Measurements from ENCODE around the gene SPTBN4.

The SPTBN4 gene

GRCh38 chr19:40603389-40604170 is 136.8 kb downstream of the SPTBN4 start:
- DNase-seq (ENCODE audit: low read depth in 2 of 2), result peak; percentile 94 to 95

DNA sequence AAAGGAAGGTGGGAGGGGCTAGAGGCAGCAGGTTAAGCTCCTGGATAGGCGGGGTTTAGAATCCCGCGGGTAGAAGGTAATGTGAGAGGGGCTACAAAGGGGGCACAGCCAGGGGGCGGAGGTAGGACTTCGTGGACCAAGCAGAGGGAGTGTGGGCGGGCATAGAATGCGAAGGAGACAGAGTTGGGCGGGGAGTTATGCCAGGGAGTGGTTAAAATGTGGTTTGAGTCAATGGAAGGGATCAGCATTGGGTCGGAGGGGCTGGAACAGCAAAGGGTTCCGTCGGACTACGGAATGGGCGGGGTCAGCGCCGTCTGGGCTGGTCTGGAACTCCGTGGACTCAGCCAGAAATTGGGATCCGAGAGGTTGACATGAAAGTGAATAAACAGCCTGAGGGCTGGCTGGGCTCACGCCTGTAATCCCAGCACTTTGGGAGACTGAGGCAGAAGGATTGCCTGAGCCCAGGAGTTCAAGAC is 137.4 kb downstream of the SPTBN4 start:
- DNase-seq (ENCODE audit: low read depth in 2 of 2), result no peak

- DNase-seq (ENCODE audit: low read depth in 2 of 2), result no peak
These were observed 137.9 kb downstream of the SPTBN4 start for GRCh38 chr19:40604647-40605215.

DNA sequence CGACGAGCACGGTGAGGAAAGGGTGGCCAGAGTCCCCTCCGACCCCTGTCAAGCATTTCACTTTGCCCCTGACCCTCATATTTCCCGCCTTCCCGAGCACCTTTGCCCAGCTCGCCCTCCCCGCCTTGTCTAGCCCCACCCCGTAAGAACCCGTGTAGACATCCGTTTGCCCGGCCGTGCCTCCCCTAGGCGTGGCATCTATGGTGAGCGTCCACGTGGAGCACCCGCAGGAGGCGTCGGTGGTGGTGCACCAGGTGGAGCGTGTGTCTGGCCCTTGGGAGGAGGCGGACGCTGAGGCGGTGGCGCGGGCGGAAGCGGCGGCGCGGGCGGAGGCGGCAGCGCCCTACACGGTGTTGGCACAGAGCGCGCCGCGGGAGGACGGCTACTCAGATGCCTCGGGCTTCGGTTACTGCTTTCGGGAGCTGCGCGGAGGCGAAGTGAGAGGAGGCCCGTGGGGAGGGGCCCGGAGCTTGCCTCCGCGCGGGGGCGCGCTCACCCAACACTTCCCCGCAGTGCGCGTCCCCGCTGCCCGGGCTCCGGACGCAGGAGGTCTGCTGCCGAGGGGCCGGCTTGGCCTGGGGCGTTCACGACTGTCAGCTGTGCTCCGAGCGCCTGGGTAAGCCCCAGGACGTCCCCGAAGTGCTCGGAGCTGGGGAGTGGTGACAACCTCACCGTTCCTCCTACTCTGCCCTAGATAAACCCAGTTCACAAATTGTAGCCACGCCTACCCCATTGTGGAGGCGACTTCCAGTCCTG is 138.6 kb downstream of the SPTBN4 start:
- peak; percentile 61 to 70 for DNase-seq (ENCODE audit: low read depth in 2 of 2)

DNA sequence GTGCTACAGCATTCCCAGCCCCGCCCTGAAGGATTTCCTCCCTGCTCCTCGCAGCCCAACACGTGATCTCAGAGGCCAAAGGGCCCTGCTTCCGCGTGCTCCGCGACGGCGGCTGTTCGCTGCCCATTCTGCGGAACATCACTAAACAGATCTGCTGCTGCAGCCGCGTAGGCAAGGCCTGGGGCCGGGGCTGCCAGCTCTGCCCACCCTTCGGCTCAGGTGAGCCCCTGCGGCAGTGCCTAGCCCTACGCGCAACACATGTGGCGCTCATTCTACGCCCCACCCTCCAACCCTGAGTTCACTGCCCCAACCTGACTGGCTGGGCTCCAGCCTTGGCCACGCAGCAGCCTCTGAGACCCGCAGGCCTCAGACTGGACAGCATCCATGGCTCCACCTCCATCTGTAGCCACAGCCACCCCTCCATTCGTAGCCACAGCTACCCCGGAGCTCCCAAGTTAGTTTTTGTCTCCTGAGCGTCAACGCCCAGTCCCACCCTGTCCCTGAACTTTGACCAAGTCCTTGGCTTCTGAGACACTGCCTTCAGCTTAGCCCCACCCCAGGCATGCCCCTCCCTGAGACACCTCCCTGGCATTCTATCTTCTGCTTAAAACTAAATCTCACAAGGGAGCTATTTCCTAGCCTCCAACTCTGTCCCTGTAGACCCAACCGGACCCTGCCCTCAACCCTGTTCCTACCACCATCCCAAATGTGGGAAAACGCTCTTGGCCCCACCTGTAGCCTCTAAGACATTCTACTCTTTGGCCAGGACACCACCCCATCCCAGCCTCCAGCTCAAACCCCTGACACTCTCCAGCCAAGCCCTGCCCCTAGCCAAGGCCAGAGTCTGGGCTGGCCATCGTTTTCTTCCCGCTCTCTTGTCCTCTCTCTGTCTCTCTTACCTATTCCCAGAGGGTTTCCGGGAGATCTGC is 140.8 kb downstream of the SPTBN4 start:
- DNase-seq (ENCODE audit: low read depth in 2 of 2), result no peak

DNA sequence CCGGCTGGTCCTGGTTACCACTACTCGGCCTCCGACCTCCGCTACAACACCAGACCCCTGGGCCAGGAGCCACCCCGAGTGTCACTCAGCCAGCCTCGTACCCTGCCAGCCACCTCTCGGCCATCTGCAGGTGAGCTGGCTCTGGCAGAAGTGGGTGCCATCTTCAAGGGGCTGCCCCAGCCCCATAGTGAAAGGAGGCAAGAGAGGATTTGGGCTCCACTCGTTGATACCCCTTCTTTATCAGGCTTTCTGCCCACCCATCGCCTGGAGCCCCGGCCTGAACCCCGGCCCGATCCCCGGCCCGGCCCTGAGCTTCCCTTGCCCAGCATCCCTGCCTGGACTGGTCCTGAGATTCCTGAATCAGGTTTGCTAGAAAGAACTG is 141.4 kb downstream of the SPTBN4 start:
- DNase-seq (ENCODE audit: low read depth in 2 of 2), result no peak

DNA sequence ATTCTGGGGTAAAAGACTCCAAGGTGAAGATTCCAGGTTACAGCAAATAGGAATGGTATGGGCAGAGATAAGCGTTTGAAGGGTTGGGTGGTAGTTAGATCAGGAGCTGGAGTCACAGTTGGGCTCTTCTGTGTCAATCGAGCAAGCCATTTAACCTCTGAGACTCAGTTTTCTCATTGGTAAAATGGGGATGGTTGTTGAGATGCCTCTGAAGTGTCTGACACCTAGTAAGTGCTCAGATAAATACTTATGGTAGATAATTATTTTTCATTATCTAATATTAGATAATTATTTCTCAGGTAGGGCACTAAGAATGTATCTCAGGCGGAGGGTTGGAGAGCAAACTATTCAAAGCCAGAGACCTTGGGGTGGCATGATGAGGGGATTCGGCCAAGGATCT is 142.2 kb downstream of the SPTBN4 start:
- no peak for DNase-seq (ENCODE audit: low read depth in 2 of 2)

GRCh38 chr19:40609561-40610395 is 143.0 kb downstream of the SPTBN4 start:
- peak; percentile 91 to 93 for DNase-seq (ENCODE audit: low read depth in 2 of 2)

DNA sequence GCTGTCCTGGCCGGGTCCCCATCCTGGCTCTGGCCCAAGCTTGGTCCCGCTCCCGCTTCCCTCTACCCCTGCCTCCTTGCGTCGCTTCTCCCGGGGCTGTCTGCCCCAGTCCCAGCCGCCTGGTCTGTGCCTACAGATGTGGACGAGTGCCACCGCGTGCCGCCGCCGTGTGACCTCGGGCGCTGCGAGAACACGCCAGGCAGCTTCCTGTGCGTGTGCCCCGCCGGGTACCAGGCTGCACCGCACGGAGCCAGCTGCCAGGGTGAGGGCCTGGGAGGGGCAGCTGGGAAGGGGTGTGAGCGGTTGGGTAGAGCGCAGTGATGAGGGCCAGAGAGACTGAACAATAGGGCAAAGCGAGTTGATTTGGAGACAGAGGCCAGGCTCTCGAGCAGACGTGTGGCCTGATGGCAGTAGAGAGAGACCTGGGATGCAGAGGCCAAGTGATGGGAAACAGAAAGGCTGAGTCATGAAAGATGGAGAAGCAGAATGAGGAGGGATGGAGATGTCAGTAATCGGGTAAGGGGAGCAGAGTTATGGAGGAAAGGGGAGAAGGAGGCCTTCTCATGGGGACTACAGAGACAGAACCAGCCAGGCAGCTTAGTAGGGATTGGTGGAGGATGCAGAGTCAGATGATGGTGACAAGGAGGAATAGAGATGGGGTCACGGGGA is 143.7 kb downstream of the SPTBN4 start:
- DNase-seq (ENCODE audit: low read depth in 2 of 2), result no peak

- DNase-seq (ENCODE audit: low read depth in 2 of 2), result no peak
These were observed 144.3 kb downstream of the SPTBN4 start for GRCh38 chr19:40611096-40611495.

DNA sequence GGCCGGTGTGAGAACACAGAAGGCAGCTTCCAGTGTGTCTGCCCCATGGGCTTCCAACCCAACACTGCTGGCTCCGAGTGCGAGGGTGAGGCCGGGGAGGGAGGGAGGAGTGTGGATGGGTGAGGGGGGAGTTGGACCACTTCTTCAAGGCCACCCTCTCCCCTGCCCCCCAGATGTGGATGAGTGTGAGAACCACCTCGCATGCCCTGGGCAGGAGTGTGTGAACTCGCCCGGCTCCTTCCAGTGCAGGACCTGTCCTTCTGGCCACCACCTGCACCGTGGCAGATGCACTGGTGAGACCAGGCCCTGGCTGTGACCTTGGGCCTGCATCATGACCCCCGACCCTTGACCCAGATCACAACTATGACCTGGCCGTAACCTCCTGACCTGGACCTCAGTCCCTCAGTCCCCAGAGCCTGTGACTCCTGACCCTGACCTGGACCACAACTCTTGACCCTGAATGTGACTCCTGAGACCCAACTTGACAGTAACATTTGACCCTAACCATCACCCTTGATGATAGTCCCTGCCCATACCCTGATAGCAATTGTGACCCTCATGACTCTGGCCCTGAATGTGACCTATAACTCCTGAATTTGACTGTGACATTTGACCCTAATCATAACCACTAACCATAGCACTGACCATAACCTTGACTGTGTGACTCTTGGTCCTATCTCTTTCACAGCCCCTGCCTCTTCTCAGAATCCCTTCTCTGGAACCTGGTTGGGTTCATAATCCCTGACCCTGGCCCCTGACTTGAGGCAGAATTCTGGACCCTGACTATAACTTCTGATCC is 145.3 kb downstream of the SPTBN4 start:
- no peak for DNase-seq (ENCODE audit: low read depth in 2 of 2)

- DNase-seq (ENCODE audit: low read depth in 2 of 2), result peak; percentile 53 to 61
These were observed 146.3 kb downstream of the SPTBN4 start for GRCh38 chr19:40612831-40613689.

DNA sequence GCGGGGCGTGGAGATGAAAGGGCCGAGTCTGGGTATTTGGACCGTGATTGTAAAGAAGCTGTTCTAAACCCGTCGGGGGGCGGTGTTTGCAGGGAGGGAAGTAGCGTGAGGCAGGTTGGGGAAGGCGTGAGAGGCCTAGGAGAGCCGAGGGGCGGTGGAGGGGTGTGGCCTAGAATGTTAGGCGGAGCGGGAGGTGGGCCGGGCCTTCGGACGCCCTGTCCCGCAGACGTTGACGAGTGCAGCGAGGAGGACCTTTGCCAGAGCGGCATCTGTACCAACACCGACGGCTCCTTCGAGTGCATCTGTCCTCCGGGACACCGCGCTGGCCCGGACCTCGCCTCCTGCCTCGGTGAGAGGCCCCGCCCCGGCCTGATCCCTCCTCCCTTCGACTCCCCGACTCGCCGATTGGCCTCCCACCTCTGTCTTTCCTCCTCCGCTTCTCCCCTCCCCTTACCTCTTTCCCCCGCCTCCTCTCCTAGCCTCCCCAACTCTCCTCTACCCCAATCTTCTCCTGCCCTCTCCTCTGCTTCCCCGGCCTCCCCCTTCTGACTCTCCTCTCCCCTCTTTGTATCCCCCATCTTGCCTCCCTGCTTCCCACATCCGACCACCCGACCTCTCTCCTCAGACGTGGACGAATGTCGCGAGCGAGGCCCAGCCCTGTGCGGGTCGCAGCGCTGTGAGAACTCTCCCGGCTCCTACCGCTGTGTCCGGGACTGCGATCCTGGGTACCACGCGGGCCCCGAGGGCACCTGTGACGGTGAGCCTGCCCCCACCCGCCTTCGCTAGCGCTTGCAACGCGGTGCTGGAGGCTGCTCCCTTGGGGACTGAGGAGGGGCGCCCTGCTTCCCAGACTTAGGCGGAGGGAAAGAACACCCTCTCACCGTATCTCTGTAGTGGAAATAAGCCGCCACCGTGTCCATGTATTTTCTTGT is 147.2 kb downstream of the SPTBN4 start:
- peak; percentile 78 to 81 for DNase-seq (ENCODE audit: low read depth in 2 of 2)

DNA sequence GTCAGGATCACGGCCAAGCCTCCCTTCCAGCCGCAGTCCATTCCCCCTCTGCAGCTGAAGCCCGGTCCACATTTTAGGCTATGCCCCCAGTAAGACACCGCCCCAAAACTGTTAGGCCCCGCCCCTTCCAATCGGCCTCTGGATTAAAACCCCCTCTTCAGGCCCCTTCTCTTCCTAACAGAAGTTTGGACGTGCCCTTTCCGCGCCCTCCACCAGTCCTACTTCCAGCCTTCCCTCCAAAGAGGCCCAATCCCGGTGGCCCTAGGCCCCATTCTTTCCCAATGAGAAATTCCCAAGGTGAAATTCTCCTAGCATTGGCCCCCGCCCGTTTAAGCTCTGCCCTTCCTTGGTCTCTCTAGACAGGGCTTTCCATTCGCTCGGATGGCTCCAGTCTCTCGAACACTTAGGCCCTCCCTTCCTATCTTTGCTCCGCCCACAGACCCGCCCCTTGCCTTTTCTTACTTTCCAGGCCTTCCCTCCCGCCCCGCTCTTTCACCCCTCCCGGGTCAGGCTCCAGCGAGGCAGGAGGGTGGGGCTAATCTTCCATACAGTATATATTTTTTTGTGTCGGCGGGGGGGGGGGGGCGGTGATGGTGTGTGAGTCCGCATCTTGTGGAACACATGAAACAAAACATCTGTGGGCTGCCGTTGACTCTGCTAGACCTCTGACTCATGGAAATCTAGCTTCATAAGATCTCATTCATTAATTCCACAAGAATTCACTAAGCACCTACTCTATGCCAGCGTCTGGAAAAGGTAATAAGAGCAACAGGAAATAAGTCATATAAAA is 148.0 kb downstream of the SPTBN4 start:
- DNase-seq (ENCODE audit: low read depth in 2 of 2), result peak; percentile 88 to 92

DNA sequence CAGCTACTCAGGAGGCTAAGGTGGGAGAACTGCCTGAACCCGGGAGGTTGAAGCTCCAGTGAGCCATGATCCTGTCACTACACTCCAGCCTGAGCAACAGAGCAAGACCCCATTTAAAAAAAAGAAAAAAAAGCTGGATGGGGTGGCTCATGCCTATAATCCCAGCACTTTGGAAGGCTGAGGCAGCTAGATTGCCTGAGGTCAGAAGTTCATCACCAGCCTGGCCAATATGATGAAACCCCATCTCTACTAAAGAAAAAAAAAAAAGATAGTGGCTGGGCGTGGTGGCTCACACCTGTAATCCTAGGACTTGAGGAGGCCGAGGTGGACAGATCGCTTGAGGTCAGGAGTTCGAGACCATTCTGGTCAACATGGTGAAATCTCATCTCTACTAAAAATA is 149.4 kb downstream of the SPTBN4 start:
- no peak for DNase-seq (ENCODE audit: low read depth in 2 of 2)

- DNase-seq (ENCODE audit: low read depth in 2 of 2), result no peak
These were observed 150.1 kb downstream of the SPTBN4 start for GRCh38 chr19:40616941-40617340.

All from stimulated activated CD8-positive, alpha-beta memory T cell treated with anti-CD3 and anti-CD28 coated beads, Interleukin-15, amount 100 ng/mL, for 48 hours (primary cell).